ENCODE results near the gene NDUFB4.

NDUFB4 gene

GRCh38 chr3:120596116-120596852 lies at the start of gene NDUFB4:
NDUFB4 (plus strand) TSS chr3:120596336; CDS start chr3:120596360, 24 bp downstream.
- DNase-seq: peak; percentile 99

GRCh38 chr3:120550546-120550945 lies 45.6 kb upstream of the NDUFB4 start:
- DNase-seq: no peak

- peak; percentile 7 for DNase-seq
These were observed 43.7 kb upstream of the NDUFB4 start for GRCh38 chr3:120552184-120553172.

DNA sequence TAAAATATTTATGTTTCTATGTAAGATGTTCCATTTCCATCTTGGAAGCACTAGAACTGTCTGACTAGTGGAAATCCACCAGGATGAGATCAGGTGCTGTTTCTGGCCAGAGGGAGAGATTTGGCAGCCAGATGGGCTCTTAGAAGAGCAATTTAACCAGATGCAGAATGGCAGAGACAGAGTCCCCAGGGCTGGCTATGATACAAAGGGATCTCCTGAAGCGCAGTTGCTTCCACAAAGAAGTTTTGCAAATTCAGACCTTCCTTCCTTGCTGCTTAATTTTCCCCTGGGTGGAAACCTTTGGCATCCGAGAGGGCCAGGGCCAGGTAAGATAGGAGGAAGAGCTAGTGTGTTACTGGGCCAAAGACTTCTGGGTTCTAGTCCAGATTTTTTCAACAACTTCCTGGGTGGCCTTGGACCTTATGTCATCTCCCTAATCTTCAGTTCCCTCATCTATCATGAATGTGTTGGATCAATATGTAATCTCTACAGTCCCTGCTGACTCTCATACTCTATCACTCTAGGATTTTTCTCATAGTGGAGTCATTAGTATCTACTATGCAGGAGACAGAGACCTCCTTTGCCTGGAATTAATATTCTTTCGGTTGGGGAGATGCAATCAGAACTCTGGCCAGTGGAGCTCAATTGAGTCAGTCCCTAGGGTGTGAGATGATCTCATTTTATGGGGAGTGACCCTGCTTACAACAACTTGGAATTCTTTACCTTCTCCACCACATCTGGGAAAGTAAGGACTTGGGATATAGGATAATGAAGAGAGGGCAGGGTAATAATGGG lies 41.1 kb upstream of the NDUFB4 start:
- DNase-seq: no peak

DNA sequence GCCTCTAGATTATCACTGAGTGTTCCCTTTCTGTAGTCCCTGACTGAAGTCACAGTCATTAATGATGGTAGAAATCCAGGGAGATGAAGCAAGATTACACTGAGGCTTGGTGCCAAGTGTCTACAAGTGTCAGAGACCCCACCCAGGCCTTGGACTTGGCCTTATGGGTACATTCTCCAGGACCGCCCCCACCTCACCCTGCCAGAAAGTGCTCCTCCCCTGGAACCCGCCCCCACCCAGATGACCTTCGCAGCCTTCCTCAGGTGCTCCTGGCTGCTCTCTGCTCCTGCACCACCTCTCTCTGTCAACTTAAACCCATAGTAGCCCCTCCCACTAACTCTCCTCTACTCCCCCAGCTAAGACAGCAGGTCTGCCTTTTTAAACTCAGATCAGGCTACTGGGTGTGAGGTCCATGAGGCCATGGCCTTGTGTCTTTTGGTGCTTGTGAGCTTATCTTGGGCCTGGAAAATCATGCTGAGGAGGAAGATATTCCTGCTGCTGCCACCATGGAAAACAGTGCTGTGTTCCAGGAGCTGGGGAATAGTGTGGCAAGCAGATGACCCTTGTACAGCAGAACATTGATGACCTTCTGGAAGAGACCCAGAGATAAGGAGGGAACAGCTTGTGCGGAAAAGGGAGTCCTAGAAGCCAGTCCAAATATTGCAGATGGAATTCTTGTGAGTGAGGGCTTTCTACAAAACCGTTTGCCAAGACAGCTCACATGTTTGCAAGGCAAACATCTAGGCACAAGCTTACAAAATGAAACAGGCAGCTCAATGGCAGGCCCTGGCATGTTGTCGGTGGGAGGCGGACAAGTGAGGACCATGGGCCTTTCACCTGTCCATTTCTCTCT lies 40.3 kb upstream of the NDUFB4 start:
- DNase-seq: no peak

GRCh38 chr3:120557115-120557514 lies 39.0 kb upstream of the NDUFB4 start:
- no peak for DNase-seq

- DNase-seq: peak; percentile 92
These were observed 37.3 kb upstream of the NDUFB4 start for GRCh38 chr3:120558771-120559241.

- peak; percentile 67 for DNase-seq
These were observed 36.7 kb upstream of the NDUFB4 start for GRCh38 chr3:120559242-120560061.

GRCh38 chr3:120560304-120561250 lies 35.6 kb upstream of the NDUFB4 start:
- DNase-seq: no peak

- DNase-seq: peak; percentile 67
These were observed 34.7 kb upstream of the NDUFB4 start for GRCh38 chr3:120561251-120562045.

GRCh38 chr3:120563356-120564022 lies 32.6 kb upstream of the NDUFB4 start:
- DNase-seq: no peak

- no peak for DNase-seq
These were observed 29.7 kb upstream of the NDUFB4 start for GRCh38 chr3:120566243-120566975.

DNA sequence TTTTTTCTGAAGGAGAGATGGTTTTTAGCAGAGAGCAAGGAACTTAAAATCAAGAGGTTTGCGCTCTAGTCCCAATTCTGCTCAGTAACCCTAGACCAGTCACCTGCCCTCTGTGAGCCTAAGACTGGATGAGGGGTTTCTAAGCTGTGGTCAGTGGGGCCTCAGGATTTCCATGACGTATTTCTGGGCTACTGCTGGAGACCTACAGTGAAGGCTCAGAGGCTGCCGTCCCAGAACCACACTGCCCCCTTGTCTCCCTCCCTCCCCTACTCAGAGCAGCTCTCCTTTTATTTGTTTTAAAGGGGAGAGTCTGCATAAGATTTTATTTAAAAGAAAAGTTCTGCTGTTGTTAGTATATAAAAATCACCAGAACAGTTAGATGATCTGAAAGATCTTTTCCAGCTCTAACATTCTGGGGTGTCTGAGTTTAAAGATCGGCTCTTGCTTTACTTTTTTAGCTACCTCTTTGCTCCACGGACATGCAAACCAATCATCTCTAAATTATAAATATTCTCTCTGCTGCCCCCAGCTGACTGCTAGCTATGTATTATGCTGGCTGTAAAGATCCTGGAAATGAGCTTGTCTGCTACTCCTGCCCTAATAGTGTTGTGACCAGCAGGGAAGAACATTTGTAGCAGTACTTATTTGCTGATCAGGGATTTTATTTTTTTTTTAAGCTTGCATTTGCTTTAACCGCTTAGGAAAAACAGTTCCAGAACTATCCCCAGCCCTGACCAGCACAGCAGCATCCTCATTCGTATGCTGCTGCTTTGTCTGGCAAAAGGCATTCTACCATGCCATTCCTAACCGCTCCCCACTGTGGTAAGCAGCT lies 28.6 kb upstream of the NDUFB4 start:
- DNase-seq: no peak

- no peak for DNase-seq
These were observed 28.0 kb upstream of the NDUFB4 start for GRCh38 chr3:120568202-120568531.

GRCh38 chr3:120568598-120568997 lies 27.5 kb upstream of the NDUFB4 start:
- no peak for DNase-seq

- DNase-seq: no peak
These were observed 26.7 kb upstream of the NDUFB4 start for GRCh38 chr3:120569222-120570057.
